RCC 7860 (cell line): ENCODE measurements around the gene CNTN5.

Experiments
- DNase-seq: peaks from one replicate; pipeline ENCODE4 v3.0.0-alpha.2; 2015; ENCODE audit warnings: low spot score
- FAIRE-seq: peaks from 2 replicates; lab custom pipeline; 2012; peaks lifted over from hg19 to GRCh38; lab: Jason Lieb, UNC

The CNTN5 gene

GRCh38 chr11:99584830-99585229, 564.1 kb downstream of the CNTN5 start:
- no peak for DNase-seq
- FAIRE-seq: no peak

GRCh38 chr11:99585606-99586005, 564.9 kb downstream of the CNTN5 start:
- no peak for DNase-seq
- no peak for FAIRE-seq

GRCh38 chr11:99589771-99590170, 569.0 kb downstream of the CNTN5 start:
- FAIRE-seq: no peak
- no peak for DNase-seq

- DNase-seq: no peak
These were observed 571.5 kb downstream of the CNTN5 start for GRCh38 chr11:99592266-99592665.

GRCh38 chr11:99593197-99593596, 572.4 kb downstream of the CNTN5 start:
- FAIRE-seq (no peak), DNase-seq (no peak)

More at GRCh38 chr11:99592266-99592665, 571.5 kb downstream of the CNTN5 start:
- no peak for FAIRE-seq

GRCh38 chr11:99601179-99601578, 580.4 kb downstream of the CNTN5 start:
- no peak for DNase-seq
- FAIRE-seq: no peak

- no peak for DNase-seq
- FAIRE-seq: no peak
These were observed 593.6 kb downstream of the CNTN5 start for GRCh38 chr11:99614352-99614751.

- no peak for DNase-seq
- FAIRE-seq: no peak
These were observed 609.9 kb downstream of the CNTN5 start for GRCh38 chr11:99630629-99631028.

GRCh38 chr11:99631618-99632017, 610.9 kb downstream of the CNTN5 start:
- FAIRE-seq (no peak), DNase-seq (no peak)

GRCh38 chr11:99632969-99633368, 612.2 kb downstream of the CNTN5 start:
- DNase-seq: no peak
- no peak for FAIRE-seq

- DNase-seq (no peak), FAIRE-seq (no peak)
These were observed 613.8 kb downstream of the CNTN5 start for GRCh38 chr11:99634581-99634980.

- DNase-seq: no peak
- FAIRE-seq: no peak
These were observed 617.4 kb downstream of the CNTN5 start for GRCh38 chr11:99638073-99638553.

- FAIRE-seq (no peak), DNase-seq (no peak)
These were observed 619.9 kb downstream of the CNTN5 start for GRCh38 chr11:99640671-99641070.

- FAIRE-seq: no peak
- no peak for DNase-seq
These were observed 625.2 kb downstream of the CNTN5 start for GRCh38 chr11:99645934-99646333.

GRCh38 chr11:99670067-99670676, 649.4 kb downstream of the CNTN5 start:
- no peak for DNase-seq
- FAIRE-seq: no peak

GRCh38 chr11:99671808-99672409, 651.2 kb downstream of the CNTN5 start:
- no peak for DNase-seq
- no peak for FAIRE-seq

GRCh38 chr11:99676292-99676691, 655.5 kb downstream of the CNTN5 start:
- DNase-seq (no peak), FAIRE-seq (no peak)

- DNase-seq: no peak
- FAIRE-seq: no peak
These were observed 661.4 kb downstream of the CNTN5 start for GRCh38 chr11:99682171-99682570.

GRCh38 chr11:99682646-99683045, 661.9 kb downstream of the CNTN5 start:
- no peak for FAIRE-seq
- DNase-seq: no peak

GRCh38 chr11:99683933-99684332, 663.2 kb downstream of the CNTN5 start:
- no peak for DNase-seq
- FAIRE-seq: no peak

- FAIRE-seq: no peak
These were observed 666.1 kb downstream of the CNTN5 start for GRCh38 chr11:99686838-99687237.

GRCh38 chr11:99687320-99687719, 666.6 kb downstream of the CNTN5 start:
- FAIRE-seq: no peak
- no peak for DNase-seq

More at GRCh38 chr11:99686838-99687237, 666.1 kb downstream of the CNTN5 start:
- DNase-seq: no peak
